NT2/D1 (cell line): ENCODE results near the gene SRPK2.

Source experiments
- SUZ12 ChIP-seq: IDR thresholded peaks from 2 replicates; pipeline ENCODE4 v1.6.1; 2011; ENCODE audit not compliant: insufficient read length, insufficient read depth; ENCODE audit errors: extremely low read depth
- YY1 ChIP-seq: IDR thresholded peaks from 2 replicates; pipeline ENCODE4 v1.6.1; 2011; ENCODE audit not compliant: insufficient read length, insufficient read depth
- ZNF274 ChIP-seq: IDR thresholded peaks from 2 replicates; pipeline ENCODE4 v1.6.1; 2011; ENCODE audit warnings: mild to moderate bottlenecking, low read depth, low read length

GRCh38 chr7:105429746-105430612 lies 41.3 kb upstream of the SRPK2 start:
- TF ChIP-seq SUZ12 (no peak), ZNF274 (no peak), YY1 (no peak)
